CD4-positive, alpha-beta T cell treated with Interleukin-12 subunit alpha and Interleukin-12 subunit beta, for 1 hour (primary cell): ENCODE data around the gene JPH3.
A peak's percentile ranks its signal among the peaks of the same experiment; 100 is the strongest.

Source experiments
- DNase-seq: peaks from one replicate; pipeline ENCODE4 v3.0.0-alpha.2; 2020

Gene JPH3

DNA sequence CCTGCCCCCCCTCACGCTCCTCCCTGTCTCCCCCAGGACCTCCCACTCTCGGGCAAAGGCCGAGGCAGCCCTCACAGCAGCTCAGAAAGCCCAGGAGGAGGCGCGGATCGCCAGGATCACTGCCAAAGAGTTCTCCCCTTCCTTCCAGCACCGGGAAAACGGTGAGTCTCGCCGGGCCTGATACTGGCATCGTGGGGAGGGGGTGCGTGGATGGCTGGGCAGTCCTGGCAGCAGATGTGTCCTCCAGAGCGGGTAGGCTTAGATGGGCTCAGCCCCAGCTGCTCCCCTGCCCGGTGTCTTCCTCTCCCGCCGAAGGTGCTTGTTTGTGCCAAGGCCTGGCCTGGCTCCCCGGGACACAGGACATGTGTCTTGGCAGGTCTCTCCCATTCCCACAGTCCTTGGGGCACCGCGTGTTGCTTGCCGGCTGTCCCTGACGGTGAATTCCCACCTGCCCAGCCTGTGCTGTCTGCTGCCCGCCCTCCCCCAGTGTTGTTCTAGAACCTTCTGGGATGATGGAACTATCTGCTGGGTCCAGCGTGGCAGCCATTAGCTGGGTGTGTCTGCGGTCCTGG lies 81.9 kb downstream of the JPH3 start:
- no peak for DNase-seq

GRCh38 chr16:87684711-87685404 lies 82.5 kb downstream of the JPH3 start:
- no peak for DNase-seq

DNA sequence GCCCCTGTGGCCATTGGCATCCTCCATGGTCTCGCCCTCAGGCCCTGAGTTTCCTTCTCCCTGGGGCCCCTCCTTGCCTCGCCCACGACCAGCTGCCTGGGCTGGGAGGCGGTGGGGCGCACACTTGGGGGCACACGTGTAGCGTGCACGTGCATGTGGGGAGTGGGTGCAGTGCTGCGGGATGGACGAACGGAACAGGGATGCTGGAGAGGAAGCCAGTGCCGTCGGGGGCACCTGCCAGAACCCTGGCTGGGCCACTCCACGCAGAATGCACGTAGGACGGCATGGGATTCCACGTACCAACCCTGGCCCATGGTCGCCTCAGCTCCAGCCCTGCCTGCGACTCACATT lies 83.1 kb downstream of the JPH3 start:
- no peak for DNase-seq

DNA sequence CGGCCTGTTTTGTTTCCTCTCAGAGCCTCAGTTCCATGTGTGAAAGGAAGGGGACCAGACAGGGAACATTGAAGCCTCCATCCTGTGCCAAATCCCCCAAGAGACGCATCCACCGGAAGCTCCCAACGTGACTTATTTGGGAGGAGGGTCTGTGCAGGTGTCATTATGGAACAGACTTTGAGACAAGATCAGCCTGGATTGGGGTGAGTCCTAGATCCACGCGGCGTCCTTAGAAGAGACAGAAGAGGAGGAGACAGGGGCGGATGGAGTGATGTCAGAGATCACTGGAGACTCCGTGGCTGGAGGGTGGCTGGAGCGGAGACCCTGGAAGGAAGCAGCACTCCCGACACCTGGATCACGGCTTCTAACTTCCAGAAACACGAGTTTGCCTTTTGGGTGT lies 83.5 kb downstream of the JPH3 start:
- DNase-seq, result no peak

- no peak for DNase-seq
These were observed 84.4 kb downstream of the JPH3 start for GRCh38 chr16:87686697-87687096.

DNA sequence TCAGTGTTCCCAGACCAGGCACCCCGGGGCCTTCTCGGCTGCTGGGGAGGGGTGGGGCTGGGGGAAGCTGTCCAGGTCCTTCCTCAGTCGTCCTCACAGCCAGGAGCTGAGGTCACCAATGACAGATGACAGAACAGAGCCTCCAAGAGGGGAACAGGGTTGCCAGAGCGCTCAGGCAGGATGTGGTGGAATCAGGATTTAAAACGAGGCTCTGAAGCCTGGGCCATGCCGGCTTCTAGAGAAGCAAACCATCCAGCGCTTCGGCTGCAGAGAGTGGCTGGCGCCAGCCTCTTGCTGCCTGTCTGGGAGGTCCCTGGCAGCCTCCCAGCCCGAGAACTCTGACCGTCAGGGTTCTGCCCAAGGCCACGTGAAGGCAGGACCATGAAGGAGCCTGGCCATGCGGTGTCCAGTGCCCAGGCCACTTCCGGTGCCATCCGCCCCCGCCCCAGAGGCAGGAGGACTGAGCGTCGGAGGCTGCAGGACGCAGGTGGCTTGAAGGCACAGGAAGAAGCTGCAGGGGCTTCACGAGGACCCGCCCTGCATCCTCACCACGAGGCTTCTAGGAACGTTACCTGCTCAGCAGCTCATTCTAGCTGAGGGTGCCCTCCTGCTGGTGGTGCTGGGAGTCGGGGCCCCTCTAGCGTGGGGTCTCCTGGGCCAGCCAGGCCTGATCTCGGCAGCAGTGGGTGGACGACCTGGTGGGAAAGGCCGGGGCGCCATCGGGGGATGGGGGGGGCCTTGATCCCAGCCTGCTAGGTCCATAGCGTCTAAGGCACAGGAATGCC lies 85.0 kb downstream of the JPH3 start:
- DNase-seq, result no peak

DNA sequence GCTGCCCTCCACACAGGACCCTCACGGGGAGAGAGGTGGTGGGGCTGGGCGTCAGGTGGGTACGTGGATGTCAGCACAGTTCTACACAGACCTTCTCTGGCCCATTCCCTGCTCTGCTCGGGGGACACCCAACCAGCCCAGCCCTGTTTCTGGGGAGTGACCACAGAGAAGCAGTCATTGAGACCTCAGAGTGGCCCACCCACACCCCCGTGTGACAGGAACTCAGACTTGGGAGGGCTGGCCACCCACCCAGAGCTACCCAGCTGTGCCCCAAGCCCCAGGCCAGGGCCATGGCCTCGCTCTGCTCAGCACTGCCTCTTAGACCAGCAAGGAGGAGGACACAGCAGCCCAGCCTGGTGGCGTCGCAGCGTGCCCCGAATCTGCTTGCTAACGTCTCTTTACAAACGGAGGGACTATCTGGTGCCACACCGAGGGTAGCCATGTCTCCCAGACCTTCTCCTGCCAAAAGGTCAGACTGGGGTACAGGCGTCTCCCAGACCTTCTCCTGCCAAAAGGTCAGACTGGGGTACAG lies 85.8 kb downstream of the JPH3 start:
- no peak for DNase-seq

GRCh38 chr16:87688876-87689815 lies 86.8 kb downstream of the JPH3 start:
- DNase-seq, result no peak

DNA sequence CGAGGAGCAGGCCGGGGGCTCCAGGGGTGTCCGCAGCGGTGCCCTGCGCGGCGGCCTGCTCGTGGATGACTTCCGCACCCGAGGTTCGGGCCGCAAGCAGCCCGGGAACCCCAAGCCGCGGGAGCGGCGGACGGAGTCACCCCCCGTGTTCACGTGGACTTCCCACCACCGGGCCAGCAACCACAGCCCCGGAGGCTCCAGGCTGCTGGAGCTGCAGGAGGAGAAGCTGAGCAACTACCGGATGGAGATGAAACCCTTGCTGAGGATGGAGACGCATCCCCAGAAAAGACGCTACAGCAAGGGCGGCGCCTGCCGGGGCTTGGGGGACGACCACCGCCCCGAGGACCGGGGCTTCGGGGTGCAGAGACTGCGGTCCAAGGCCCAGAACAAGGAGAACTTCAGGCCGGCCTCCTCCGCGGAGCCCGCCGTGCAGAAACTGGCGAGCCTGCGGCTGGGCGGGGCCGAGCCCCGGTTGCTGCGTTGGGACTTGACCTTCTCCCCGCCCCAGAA lies 87.7 kb downstream of the JPH3 start:
- no peak for DNase-seq

- no peak for DNase-seq
These were observed 88.8 kb downstream of the JPH3 start for GRCh38 chr16:87690911-87691685.

- no peak for DNase-seq
These were observed 89.4 kb downstream of the JPH3 start for GRCh38 chr16:87691686-87692079.

DNA sequence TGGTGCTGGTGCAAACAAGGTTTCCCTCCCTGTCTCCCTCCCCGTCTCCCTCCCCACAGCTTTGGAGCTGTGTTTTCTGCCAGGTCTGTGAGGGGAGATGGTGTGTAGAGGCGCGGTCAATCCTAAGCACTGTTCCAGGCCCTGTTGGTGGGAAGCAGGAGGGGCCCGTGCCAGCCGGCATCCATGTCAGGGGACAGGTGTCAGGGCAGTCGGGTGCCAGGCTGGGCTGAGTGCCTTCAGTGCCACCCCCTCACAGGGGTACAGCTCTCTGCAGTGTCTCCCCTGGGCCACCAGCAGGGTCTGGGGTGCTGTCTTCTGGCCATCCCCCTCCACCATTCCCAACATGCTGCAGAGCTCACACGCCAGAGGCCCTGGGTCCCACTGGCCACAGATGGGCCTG lies 89.9 kb downstream of the JPH3 start:
- no peak for DNase-seq

GRCh38 chr16:87692756-87693155 lies 90.4 kb downstream of the JPH3 start:
- no peak for DNase-seq

GRCh38 chr16:87693827-87694226 lies 91.5 kb downstream of the JPH3 start:
- no peak for DNase-seq

GRCh38 chr16:87694441-87695125 lies 92.3 kb downstream of the JPH3 start:
- DNase-seq, result no peak

DNA sequence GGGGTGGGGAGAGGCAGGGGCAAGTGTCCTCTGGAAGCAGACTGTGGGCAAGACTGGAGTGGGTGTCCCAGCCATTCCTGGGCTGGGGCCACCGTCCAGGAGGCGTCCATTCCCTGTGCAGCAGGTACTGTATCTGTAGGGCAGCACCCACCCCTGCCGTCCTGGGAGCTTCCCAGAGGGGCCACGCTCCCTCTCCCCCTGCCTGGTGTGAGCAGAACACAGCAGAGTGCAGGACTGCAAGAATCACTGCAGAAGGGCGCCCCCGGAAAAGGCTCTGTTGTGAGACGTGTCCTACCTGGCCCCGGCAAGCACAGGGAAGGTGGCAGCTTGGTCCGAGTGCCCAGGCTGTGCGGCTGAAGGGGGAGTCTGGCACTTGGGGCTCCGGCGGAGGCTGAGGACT lies 93.2 kb downstream of the JPH3 start:
- no peak for DNase-seq

DNA sequence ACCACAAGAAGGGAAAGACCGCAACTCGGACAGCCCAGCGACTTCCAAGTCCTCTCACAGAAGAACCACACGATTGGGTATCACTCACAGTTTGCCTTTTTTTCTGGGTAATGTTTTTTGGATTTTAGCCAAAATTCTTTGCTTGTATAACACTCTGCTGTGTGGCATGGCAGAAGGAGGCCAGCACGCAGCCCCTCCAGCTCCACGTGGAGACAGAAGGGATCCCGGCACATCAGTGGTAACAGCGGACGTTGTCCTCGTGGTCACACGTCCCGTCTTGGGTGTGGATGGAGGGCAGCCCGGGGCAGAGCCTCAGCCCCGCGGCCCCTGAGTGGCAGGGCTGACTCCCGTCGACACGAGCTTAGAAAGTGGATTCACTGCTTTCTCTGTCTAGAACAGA lies 94.4 kb downstream of the JPH3 start:
- DNase-seq, result no peak

- DNase-seq, result no peak
These were observed 94.9 kb downstream of the JPH3 start for GRCh38 chr16:87697256-87697655.

DNA sequence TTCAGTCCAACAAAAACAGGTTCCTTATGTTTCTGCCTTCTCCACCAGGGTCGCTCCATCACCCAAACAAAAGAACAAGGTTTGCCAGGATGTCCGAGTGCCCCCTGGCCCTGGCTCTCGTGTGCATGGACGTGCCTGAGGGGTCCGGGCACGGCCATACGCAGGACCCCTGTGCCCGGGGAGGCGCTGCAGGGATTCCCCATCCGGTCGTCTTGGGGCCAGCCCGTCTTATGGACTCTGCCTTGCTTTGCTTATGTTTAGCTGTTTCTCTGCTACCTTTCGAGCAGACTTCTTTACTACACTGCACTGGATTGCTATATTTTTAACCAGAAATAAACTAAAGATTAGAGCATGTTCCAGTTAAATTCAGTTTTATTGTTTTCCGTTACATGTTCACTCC lies 95.5 kb downstream of the JPH3 start:
- no peak for DNase-seq

DNA sequence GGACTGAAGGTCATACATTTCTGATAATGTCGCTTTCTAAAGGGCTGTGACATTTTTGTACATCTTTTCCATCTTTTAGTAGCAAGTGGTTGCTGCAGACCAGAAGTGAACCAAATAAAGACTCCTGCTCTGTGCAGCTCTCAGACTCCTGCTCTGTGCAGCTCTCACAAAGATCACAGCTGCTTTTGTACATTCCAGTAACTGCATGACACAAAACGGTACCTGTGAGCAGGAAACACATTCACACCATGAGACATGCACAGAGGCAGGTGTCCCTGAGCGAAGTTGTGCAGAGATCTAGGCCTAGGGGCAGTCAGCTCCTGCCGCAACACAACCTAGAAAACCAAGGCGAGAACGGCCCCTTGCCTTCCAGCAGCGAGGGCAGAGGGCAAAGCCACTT lies 95.9 kb downstream of the JPH3 start:
- DNase-seq, result no peak

- peak; percentile 13 for DNase-seq
These were observed 96.4 kb downstream of the JPH3 start for GRCh38 chr16:87698676-87699199.
